ENCODE measurements around the gene SLC27A2.

GRCh38 chr15:50146632-50147031, 35.4 kb upstream of the SLC27A2 start:
- TF ChIP-seq, protein P1, sequence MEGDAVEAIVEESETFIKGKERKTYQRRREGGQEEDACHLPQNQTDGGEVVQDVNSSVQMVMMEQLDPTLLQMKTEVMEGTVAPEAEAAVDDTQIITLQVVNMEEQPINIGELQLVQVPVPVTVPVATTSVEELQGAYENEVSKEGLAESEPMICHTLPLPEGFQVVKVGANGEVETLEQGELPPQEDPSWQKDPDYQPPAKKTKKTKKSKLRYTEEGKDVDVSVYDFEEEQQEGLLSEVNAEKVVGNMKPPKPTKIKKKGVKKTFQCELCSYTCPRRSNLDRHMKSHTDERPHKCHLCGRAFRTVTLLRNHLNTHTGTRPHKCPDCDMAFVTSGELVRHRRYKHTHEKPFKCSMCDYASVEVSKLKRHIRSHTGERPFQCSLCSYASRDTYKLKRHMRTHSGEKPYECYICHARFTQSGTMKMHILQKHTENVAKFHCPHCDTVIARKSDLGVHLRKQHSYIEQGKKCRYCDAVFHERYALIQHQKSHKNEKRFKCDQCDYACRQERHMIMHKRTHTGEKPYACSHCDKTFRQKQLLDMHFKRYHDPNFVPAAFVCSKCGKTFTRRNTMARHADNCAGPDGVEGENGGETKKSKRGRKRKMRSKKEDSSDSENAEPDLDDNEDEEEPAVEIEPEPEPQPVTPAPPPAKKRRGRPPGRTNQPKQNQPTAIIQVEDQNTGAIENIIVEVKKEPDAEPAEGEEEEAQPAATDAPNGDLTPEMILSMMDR (conservative IDR thresholded peaks at IDR 0.05; ENCODE audit: low read depth, low read length), result no peak
- TF ChIP-seq EZH2 (IDR thresholded peaks at IDR 0.05; ENCODE audit: borderline replicate concordance, low read depth, low read length, poor library complexity, severe bottlenecking), result no peak
